Thyroid gland (tissue), 4 donors: Measurements from ENCODE around the gene SURF4. TPM values are rescaled to one million over a fixed set of nuclear protein-coding genes. Genes with fewer than 3 reads are reported as not detected.
A peak's percentile ranks its signal among the peaks of the same experiment; 100 is the strongest.

Source experiments
- DNase-seq, 2 donors: peaks; one replicate each; pipeline ENCODE4 v3.0.0-alpha.2; 2019
- H3K27ac ChIP-seq, 3 donors: fragments of 200-600 bp; sonication (generic); 1 replicate in 2 of 3; 2 replicates in 1 of 3; pipeline ENCODE4 v1.5.1; 2016 to 2019; ENCODE audit warnings: mild to moderate bottlenecking in 1 of 3, moderate library complexity in 1 of 3
- H3K27me3 ChIP-seq: fragments of 200-600 bp; sonication (generic); one replicate; pipeline ENCODE4 v1.5.1; 2019
- H3K36me3 ChIP-seq, 2 donors: fragments of 200-600 bp; sonication (generic); one replicate each; pipeline ENCODE4 v1.5.1; 2016 to 2019
- H3K4me1 ChIP-seq, 2 donors: fragments of 200-600 bp; sonication (generic); one replicate each; pipeline ENCODE4 v1.5.1; 2017 to 2019
- H3K4me3 ChIP-seq, 3 donors: fragments of 200-600 bp; sonication (generic); replicated peaks in 1 of 3; 1 replicate in 2 of 3; 2 replicates in 1 of 3; pipeline ENCODE4 v1.5.1; 2016; ENCODE audit warnings: mild to moderate bottlenecking in 1 of 3
- H3K9me3 ChIP-seq: fragments of 200-600 bp; sonication (generic); one replicate; pipeline ENCODE4 v1.5.1; 2017
- POLR2A ChIP-seq, 2 donors: fragments of 450-650 bp; IDR thresholded peaks; one replicate each; pipeline ENCODE4 v1.6.1; 2017; ENCODE audit warnings: antibody characterized with exemption in 2 of 2, mild to moderate bottlenecking in 2 of 2, moderate library complexity in 1 of 2
- WGBS, 2 donors: methylation state at CpG; one replicate each; pipeline ENCODE4 v1.1.5; 2017; 5-methylcytosine and 5-hydroxymethylcytosine counted together
- intact Hi-C: fragments of 100-400 bp; cut with DNase I; formaldehyde crosslinking; loops from one replicate; pipeline ENCODE4 v1.15.1; 2023
- total RNA-seq, 4 donors: library from RNA; depleted of rRNA; stranded (reverse); fragments of >200 nt; gene quantifications; one replicate each; pipeline ENCODE4 v1.2.3, GENCODE V29; 2016
- TF ChIP-seq, protein P1 (sequence below), 6 experiments: fragments of 200-600 bp in 3 of 6; fragments of 450-650 bp in 3 of 6; sonication (generic) in 3 of 6; IDR thresholded peaks; one replicate each; pipeline ENCODE4 v1.5.1; 2016 to 2019; ENCODE audit warnings: antibody characterized with exemption in 6 of 6, mild to moderate bottlenecking in 2 of 6, inconsistent platforms in 1 of 6, moderate library complexity in 1 of 6

Gene SURF4
- total RNA-seq, 4 donors from 2014 or later, result 165 to 253 (median 226) TPM

DNA sequence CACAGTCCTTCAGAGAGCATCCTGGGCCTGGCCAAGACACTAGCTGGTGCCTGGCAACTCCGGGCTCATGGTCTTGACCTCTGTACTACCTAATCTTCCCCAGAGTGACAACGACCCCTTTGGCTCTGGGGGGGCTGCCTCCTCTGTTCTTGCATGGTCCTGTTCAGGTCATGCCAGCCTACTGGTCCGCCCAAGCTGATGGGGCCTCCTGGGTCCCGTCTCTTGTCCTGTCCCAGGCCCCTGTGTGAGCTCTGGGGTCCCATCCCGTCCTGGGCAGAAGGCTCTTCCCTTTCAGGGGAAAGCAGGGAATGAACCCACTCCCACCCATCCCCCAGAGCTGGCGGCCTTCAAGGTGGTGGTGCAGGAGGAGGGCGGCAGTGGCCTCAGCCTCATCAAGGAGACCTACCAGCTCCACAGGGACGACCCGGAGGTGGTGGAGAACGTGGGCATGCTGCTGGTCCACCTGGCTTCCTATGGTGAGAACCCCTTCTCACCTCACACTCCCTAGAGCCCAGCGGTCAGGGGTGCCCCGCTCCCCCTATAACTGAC, 28.7 kb upstream of the SURF4 start:
- H3K9me3 ChIP-seq, result no peaks in the 10 kb centered on the region
- no peak for TF ChIP-seq POLR2A (IDR thresholded peaks at IDR 0.05)
- TF ChIP-seq, protein P1, sequence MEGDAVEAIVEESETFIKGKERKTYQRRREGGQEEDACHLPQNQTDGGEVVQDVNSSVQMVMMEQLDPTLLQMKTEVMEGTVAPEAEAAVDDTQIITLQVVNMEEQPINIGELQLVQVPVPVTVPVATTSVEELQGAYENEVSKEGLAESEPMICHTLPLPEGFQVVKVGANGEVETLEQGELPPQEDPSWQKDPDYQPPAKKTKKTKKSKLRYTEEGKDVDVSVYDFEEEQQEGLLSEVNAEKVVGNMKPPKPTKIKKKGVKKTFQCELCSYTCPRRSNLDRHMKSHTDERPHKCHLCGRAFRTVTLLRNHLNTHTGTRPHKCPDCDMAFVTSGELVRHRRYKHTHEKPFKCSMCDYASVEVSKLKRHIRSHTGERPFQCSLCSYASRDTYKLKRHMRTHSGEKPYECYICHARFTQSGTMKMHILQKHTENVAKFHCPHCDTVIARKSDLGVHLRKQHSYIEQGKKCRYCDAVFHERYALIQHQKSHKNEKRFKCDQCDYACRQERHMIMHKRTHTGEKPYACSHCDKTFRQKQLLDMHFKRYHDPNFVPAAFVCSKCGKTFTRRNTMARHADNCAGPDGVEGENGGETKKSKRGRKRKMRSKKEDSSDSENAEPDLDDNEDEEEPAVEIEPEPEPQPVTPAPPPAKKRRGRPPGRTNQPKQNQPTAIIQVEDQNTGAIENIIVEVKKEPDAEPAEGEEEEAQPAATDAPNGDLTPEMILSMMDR (IDR thresholded peaks at IDR 0.05), result no peak
- intact Hi-C loops, result no loop called here
- no peaks in the 10 kb centered on the region for H3K27me3 ChIP-seq
- no peak overlapping the region for H3K27ac ChIP-seq
- H3K4me1 ChIP-seq, result no peaks in the 10 kb centered on the region
- DNase-seq, result no peak
- H3K4me3 ChIP-seq, result no peak overlapping the region
- WGBS, 2 donors, result 94 to 96% methylated on average over 7 to 12 of the region's 12 CpGs
- peaks cover 12 to 29% of the 10 kb centered on the region in 2 donors for H3K36me3 ChIP-seq

DNA sequence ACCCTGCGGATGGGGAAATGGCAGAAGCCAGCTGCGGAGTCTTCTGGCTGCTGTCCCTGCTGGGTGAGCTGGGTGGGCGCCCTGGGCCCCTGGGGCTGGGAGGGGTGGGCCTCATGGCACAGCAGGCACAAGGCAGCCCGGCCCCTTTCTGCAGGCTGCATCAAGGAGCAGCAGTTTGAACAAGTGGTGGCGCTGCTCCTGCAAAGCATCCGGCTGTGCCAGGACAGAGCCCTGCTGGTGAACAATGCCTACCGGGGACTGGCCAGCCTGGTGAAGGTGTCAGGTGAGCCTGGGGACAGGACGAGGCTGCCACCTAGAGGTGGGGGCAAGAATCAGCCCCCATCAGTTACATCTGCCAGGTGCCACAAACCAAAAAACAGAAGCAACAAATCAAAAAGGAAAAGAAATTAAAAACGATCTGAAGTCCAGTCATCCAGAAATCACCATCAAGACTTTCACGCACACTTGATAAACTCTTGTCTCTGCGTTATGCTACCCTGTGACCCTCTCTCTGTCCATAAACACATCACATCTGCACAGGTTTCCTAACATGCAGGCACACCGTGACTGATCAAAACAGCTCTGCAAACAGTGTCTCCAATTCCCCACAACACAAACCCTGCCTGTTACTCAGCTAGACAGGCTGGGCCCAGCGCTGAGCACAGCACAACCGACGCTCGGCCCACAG, 28.1 kb upstream of the SURF4 start:
- H3K27me3 ChIP-seq, result no peaks in the 10 kb centered on the region
- H3K27ac ChIP-seq, result no peak overlapping the region
- no peaks in the 10 kb centered on the region for H3K4me1 ChIP-seq
- 73 to 83% methylated on average over 10 to 15 of the region's 16 CpGs for WGBS, 2 donors
- H3K36me3 ChIP-seq, result peaks cover 12 to 25% of the 10 kb centered on the region in 2 donors
- TF ChIP-seq, protein P1 (IDR thresholded peaks at IDR 0.05), result peak in 2 of 6 experiments; percentile 24 to 29
- no peak for TF ChIP-seq POLR2A (IDR thresholded peaks at IDR 0.05)
- no peak overlapping the region for H3K4me3 ChIP-seq
- no peaks in the 10 kb centered on the region for H3K9me3 ChIP-seq
- intact Hi-C loops, result no loop called here
- DNase-seq, result peak in 1 of 2 donors; percentile 9

DNA sequence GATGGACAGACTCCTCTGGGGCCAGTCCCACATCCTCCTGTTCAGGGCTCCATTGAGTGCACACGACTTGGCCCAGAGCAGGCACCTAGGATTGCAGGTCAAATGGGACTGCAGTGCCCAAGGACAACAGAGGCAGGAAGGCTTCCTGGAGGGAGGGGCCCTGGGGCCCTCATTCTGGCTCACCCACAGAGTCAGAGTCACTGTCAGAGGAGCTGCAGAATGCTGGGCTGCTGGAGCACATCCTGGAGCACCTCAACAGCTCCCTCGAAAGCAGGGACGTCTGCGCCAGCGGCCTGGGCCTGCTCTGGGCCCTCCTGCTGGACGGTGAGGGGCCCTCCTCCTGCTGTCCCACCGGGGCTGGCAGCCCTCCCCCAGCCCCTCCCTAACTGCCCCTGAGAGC, 26.8 kb upstream of the SURF4 start:
- H3K4me1 ChIP-seq, result no peaks in the 10 kb centered on the region
- no peaks in the 10 kb centered on the region for H3K27me3 ChIP-seq
- no peaks in the 10 kb centered on the region for H3K9me3 ChIP-seq
- no peak for DNase-seq
- H3K27ac ChIP-seq, result no peak overlapping the region
- peaks cover 6 to 16% of the 10 kb centered on the region in 2 donors for H3K36me3 ChIP-seq
- TF ChIP-seq, protein P1 (IDR thresholded peaks at IDR 0.05), result no peak
- TF ChIP-seq POLR2A (IDR thresholded peaks at IDR 0.05), result no peak
- H3K4me3 ChIP-seq, result no peak overlapping the region
- WGBS, 2 donors, result 73 to 100% methylated on average over 1 to 3 of the region's 7 CpGs
- intact Hi-C loops, result no loop called here

DNA sequence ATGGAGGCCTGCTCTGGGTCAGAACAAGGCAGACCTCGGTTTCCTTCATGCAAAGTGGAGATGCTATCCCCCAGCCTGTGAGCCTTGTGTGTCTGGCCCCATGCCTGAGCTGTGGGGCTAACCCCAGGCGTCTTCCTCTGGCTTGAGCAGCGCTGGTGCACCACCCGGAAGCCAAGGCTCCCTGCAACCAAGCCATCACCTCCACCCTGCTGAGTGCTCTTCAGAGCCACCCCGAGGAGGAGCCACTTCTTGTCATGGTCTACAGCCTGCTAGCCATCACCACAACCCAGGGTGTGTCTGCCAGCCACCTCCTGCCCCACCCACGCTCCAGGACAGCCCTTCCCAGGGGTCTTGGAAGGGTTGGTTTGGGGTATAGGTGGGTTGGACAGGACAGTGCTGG, 25.7 kb upstream of the SURF4 start:
- H3K27ac ChIP-seq, result no peak overlapping the region
- H3K4me1 ChIP-seq, result no peaks in the 10 kb centered on the region
- no peak for DNase-seq
- peaks cover 0 to 14% of the 10 kb centered on the region in 2 donors for H3K36me3 ChIP-seq
- no peak overlapping the region for H3K4me3 ChIP-seq
- no peaks in the 10 kb centered on the region for H3K27me3 ChIP-seq
- 96 to 100% methylated on average over 2 to 5 of the region's 6 CpGs for WGBS, 2 donors
- intact Hi-C loops, result no loop called here
- TF ChIP-seq, protein P1 (IDR thresholded peaks at IDR 0.05), result no peak
- no peak for TF ChIP-seq POLR2A (IDR thresholded peaks at IDR 0.05)
- H3K9me3 ChIP-seq, result no peaks in the 10 kb centered on the region

DNA sequence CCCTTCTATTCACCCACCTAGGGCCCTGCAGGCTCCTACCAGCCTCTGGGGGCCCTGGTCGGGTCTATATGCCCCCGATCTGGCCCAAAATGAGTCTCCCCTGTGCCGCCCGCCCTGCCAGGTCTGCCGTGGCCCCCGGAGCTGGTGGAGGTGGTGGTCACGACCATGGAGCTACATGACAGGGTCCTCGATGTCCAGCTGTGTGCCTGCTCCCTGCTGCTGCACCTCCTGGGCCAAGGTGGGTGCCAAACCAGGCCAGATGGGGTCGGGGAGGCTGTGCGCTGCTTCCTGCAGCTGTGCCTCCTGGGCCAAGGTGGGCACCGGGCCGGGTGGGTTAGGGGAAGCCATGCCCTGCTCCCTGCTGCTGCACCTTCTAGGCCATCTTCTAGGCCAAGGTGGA, 24.4 kb upstream of the SURF4 start:
- no peak for DNase-seq
- no peak for TF ChIP-seq POLR2A (IDR thresholded peaks at IDR 0.05)
- TF ChIP-seq, protein P1 (IDR thresholded peaks at IDR 0.05), result no peak
- Histone ChIP-seq H3K27me3 (no peaks in the 10 kb centered on the region), H3K9me3 (no peaks in the 10 kb centered on the region), H3K4me3 (no peak overlapping the region), H3K36me3 (peaks cover 0 to 5% of the 10 kb centered on the region in 2 donors), H3K4me1 (no peaks in the 10 kb centered on the region), H3K27ac (no peak overlapping the region)
- intact Hi-C loops, result no loop called here
- WGBS, 2 donors, result 83 to 87% methylated on average over 2 to 3 of the region's 12 CpGs
